ENCODE measurements around the gene ELL. TPM values are rescaled to one million over a fixed set of nuclear protein-coding genes. Genes with fewer than 3 reads are reported as not detected.

The ELL gene
- total RNA-seq, 1 donor from 2014 or later = 25.3 TPM

DNA sequence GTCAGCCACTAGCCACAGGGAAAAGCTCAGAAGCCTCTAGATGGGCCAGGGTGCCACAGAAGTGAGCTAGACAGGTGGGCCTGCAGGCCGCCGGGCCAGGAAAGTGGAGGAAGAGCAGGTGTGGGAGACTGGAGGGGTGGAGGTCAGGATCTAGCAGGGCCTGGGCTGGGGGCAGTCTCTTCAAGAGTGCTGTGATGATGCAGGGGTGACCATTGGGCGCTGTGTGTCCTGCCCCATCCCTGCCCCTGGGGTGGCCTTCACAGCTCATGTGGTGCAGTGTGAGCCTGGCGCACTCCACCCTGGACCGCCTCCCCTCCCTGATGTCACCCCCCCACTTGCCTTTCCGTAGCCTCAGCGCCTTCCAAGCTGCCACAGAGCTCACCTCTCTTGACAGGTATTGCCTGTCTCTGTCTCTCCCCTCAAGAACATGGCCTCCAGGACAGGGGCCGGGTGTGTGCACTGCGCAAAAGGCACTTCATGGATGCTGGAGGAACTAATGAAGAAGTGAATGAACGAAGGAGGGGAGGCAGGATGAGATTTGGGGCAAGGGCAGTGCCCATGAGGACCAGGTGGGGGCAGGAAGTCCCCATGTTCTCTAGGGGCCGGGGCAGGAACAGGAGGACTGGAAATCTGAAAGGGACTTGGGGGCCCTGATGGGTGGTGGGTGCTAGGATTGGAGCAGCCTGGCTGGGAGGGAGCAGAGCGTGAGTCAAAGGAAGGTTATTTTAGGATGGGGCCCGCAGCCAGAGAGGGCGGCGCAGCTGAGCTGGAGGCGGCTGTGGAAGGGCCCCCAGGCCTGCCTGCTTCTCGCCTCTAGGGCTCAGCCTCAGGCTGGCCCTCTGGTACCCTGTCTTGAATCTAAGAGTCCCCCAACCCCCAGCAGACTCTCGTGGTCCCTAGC, 96.1 kb downstream of the ELL start:
- Histone ChIP-seq H3K27ac (peak overlapping the region; percentile 86), H3K4me1 (peaks cover 95% of the 10 kb centered on the region), H3K27me3 (no peaks in the 10 kb centered on the region), H3K36me3 (no peaks in the 10 kb centered on the region), H3K4me3 (peak overlapping the region in 1 of 2 donors; percentile 8), H3K9me3 (no peaks in the 10 kb centered on the region)
- TF ChIP-seq POLR2A (IDR thresholded peaks at IDR 0.05) = no peak
- no peak for TF ChIP-seq POLR2AphosphoS5 (IDR thresholded peaks at IDR 0.05; ENCODE audit: insufficient read depth in 1 of 2, low read depth in 1 of 2)
- TF ChIP-seq, protein P1, sequence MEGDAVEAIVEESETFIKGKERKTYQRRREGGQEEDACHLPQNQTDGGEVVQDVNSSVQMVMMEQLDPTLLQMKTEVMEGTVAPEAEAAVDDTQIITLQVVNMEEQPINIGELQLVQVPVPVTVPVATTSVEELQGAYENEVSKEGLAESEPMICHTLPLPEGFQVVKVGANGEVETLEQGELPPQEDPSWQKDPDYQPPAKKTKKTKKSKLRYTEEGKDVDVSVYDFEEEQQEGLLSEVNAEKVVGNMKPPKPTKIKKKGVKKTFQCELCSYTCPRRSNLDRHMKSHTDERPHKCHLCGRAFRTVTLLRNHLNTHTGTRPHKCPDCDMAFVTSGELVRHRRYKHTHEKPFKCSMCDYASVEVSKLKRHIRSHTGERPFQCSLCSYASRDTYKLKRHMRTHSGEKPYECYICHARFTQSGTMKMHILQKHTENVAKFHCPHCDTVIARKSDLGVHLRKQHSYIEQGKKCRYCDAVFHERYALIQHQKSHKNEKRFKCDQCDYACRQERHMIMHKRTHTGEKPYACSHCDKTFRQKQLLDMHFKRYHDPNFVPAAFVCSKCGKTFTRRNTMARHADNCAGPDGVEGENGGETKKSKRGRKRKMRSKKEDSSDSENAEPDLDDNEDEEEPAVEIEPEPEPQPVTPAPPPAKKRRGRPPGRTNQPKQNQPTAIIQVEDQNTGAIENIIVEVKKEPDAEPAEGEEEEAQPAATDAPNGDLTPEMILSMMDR (IDR thresholded peaks at IDR 0.05) = no peak
- intact Hi-C loops (cut with DNase I) = no loop called here
- no peak for DNase-seq (ENCODE audit: extremely low spot score in 2 of 2)

DNA sequence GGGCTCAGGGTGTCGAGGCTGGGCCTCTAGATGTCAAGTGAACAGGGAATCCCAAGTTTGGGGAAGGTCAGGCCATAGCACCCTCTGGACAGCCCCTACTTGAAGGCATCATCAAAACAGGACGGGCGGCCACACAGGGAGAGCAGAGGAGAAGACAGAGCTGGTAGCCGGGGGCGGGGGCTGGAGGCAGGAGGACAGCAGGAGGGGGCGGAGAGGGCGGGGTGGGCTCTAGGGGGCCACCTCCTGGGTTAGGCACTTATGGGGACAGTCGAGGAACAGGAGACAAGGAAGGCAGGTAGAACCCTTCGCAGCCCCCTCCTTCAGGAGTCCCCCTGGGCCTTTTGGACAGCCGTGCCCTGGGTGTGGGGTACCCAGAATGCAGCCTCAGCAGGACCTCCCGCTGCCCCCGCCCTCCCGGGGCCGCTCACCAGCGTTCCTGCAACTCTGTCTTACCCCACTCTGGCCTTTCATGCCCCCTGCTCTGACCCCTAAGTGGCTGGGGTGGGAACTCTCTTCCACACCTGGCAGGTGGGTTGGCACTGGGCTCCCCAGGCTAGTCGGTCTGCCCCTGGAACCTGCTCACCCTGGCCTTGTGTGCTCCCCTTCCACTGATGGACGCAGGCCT, 96.9 kb downstream of the ELL start:
- H3K27ac ChIP-seq = peak overlapping the region; percentile 86
- H3K4me3 ChIP-seq = no peak overlapping the region
- DNase-seq (ENCODE audit: extremely low spot score in 2 of 2) = no peak
- intact Hi-C loops (cut with DNase I) = no loop called here
- TF ChIP-seq, protein P1 (IDR thresholded peaks at IDR 0.05) = no peak
- TF ChIP-seq POLR2A (IDR thresholded peaks at IDR 0.05) (no peak), POLR2AphosphoS5 (IDR thresholded peaks at IDR 0.05; ENCODE audit: insufficient read depth in 1 of 2, low read depth in 1 of 2) (no peak)
- no peaks in the 10 kb centered on the region for H3K9me3 ChIP-seq
- peaks cover 95% of the 10 kb centered on the region for H3K4me1 ChIP-seq
- H3K27me3 ChIP-seq = no peaks in the 10 kb centered on the region
- H3K36me3 ChIP-seq = no peaks in the 10 kb centered on the region

DNA sequence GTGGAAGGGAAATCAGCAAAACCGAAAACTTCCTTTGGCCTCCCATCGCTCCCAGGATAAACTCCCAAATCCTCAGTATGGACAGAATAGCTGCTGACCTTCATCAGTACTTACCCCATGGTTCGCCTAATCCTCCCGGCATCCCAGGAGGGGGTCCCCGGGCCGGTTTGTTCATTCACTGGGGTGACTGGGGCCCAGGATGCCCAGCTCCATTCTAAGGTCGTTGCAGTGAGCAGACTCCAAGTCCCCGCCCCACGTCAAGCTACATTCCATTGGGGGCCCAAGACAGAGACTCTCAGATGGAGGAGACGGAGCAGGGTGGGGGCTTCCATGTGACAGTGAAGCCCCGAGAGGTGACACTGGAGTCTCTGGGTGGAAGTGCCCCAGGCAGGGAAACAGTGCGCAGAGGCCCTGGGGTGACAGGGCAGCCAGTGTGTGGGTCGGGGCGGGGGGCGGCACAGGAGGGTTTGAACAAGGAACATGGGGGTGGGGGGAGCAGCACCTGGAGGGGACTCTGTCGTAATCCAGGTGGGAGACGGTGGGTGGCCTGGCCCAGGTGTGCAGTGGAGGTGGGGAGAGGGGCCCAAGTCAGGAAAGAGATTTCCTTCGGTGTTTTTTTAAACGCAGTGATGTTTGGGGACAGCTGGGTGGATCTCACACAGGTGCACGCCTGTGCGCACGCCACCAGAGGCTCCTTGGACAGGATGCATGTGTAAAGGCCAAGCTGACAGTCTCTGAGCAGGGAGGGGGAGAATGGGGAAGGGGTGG, 97.6 kb downstream of the ELL start:
- TF ChIP-seq POLR2A (IDR thresholded peaks at IDR 0.05) = no peak
- TF ChIP-seq, protein P1 (IDR thresholded peaks at IDR 0.05) = no peak
- H3K4me1 ChIP-seq = peaks cover 91% of the 10 kb centered on the region
- H3K9me3 ChIP-seq = no peaks in the 10 kb centered on the region
- H3K36me3 ChIP-seq = no peaks in the 10 kb centered on the region
- H3K27ac ChIP-seq = peak overlapping the region; percentile 54
- H3K4me3 ChIP-seq = no peak overlapping the region
- no peaks in the 10 kb centered on the region for H3K27me3 ChIP-seq
- no peak for DNase-seq (ENCODE audit: extremely low spot score in 2 of 2)
- intact Hi-C loops (cut with DNase I) = no loop called here

DNA sequence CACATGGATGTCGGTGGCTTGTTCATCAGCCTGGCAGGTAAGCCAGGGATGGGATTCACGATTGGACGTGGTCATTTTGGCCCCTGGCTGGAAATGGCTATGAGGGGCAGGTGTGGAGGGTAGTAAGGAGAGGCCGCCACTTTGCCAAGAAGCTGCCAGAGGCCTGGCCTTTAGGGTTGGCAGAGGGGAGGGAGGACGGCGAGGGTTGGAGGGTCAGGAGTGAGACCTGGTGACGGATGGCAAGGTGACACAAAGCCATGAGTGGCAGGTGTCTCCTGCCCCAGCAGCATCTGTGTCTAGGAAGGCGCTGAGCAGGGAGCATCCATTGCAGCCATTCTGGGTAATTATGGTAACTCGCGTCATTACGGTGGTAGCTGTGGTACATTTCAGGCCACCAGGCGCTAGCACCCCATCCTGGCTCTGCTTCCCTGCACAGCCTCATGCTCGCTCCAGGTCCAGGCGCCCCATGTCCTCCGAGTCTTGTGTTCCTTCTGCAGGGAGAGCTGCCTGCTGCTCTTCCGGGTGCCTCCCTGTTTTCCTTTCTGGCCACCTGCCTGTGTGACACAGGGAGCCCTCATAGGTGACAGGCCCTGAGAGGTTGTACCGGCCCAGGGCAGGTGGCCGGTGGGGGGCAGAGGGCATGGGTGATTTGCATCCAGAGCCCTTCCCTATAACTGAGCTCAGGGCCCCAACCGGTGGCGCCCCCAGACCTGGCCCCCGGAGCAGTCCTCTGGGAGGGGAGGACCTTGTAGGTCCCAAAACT, 98.4 kb downstream of the ELL start:
- peaks cover 89% of the 10 kb centered on the region for H3K4me1 ChIP-seq

More for the DNA sequence above, 98.4 kb downstream of the ELL start:
- DNase-seq (ENCODE audit: extremely low spot score in 2 of 2) = no peak
- H3K36me3 ChIP-seq = no peaks in the 10 kb centered on the region
- TF ChIP-seq, protein P1 (IDR thresholded peaks at IDR 0.05) = no peak
- TF ChIP-seq POLR2AphosphoS5 (IDR thresholded peaks at IDR 0.05; ENCODE audit: insufficient read depth in 1 of 2, low read depth in 1 of 2) = no peak
- no peak for TF ChIP-seq POLR2A (IDR thresholded peaks at IDR 0.05)
- no peaks in the 10 kb centered on the region for H3K27me3 ChIP-seq
- no peaks in the 10 kb centered on the region for H3K9me3 ChIP-seq
- no peak overlapping the region for H3K4me3 ChIP-seq
- peak overlapping the region; percentile 54 for H3K27ac ChIP-seq
- intact Hi-C loops (cut with DNase I) = no loop called here
